ENCODE measurements around the gene KRTAP10-11.
"Not testable (repeated sequence)": the region's sequence is repeated elsewhere in the genome, so short reads cannot be mapped to it uniquely, and the experiment has no call there.

The KRTAP10-11 gene

DNA sequence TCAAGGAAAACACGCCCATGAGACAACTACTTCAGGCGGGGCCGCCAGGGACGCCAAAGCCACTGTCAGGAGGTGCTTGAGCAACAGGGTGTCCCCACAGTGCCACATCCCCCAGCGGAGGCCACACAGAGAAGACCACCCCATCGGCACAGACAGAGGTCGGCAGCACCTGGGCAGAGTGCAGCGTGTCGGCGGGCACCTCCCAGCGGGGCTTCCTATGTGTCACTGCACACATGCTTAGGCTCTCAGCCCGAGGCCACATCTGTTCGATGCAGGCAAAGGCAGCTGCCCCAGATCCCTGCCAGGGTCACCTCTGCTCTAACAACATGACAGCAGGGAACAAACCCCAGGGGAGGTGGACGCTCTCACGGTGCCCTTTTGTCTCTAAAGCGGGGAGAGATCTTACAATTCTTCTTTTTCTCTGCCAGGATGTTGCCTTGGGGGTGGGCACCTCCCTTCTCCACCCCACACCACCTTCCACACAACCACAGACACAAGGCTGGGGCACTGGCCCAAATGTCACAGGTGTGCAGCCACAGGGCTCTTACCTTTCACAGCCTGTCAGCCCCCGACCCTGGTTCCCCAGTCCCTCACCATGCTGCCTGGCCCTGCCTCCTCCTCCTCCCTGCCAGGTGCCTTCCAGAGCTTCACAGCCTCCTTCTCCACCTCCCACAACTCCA is 30.2 kb upstream of the KRTAP10-11 start:
- DNase-seq = no peak

DNA sequence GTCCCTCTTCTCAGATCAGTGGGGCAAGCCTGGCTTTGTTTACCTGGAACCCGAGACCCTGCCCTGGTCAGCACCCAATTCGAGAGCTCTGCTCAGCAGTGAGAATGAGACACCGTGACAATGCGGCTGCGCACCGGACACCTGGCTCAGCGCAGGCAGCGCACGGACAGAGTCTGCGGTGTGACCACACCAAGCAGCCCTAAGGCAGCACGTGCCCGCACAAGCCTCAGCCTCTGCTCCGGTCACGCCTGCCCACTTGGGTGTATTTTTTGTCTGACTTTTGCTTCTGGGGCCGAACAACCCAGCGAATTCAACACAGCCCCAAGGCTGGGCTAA is 29.7 kb upstream of the KRTAP10-11 start:
- no peak for DNase-seq

DNA sequence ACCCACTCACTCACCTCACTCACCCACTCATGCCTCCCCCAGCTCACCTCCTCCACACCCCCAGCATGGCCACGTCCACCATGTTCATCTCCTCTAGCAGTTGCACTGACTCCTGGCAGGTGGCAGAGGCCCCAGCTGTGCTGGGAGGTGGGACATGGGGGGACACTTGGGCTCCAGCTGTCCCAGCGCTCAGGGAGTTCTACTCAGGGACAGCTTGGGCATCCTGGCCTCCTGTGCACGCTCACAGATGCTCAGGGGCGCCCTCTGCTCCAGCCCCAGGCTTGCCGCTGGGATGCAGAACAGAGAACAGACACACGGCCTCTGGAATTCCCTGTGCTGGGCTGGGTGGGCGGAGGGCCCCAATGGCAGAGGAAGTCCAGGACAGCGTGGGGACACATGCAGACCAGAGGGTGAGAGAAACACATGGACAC is 29.1 kb upstream of the KRTAP10-11 start:
- DNase-seq = no peak

DNA sequence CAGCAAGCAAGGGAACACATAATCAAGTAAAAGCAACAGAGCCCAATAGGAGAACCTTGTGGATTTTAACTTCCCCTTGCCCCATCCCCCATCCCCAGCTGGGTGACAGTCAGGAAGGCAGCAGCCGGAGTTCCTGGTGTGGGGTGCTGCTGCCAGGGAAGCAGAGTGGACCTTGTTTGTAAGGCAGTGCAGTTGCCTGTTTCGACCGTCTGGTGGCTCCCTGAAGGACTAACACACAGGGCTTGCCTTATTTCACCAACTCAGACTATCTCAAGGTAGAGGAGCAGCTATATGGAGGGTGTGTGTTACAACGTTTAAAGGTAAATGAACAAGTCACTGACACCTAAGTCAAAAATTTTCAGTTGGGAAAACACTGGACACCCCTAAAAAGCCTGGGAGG is 27.7 kb upstream of the KRTAP10-11 start:
- DNase-seq = no peak

DNA sequence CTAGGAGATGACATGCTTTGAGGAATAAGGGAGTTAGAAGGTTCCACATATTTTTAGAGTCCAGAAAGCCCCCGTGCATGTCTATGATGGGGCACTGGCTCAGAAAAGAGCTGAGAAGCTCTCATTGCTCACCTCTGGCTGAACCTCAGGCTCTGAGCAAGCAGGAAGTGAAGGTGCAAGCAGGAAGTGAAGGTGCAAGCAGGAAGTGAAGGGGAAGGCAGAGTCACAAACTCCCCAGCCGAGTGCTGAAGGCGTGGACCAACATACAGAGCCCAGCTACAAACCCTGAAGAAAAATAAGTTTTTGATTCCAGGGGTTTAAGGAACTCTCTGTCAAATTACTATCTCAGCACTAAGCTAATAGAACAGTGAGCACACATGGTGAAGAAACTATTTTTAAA is 27.3 kb upstream of the KRTAP10-11 start:
- DNase-seq = peak; percentile 51

DNA sequence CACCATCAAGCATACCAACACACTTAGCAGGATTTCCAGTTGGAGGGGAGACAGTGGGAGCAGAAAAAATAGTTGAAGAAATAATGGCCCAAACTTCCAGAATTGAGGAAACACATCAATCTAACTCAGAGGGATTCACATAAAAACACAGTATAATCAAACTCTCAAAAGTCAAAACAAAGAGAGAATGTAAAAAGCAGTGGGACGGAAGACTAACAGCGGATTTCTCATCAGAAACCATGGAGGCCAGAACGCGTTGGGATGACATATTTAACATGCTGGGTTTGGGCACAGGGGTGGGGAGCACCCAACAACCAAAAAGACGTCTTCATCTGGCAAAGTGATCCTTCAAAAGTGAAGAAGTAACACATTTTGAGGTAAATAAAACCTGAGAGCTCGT is 26.3 kb upstream of the KRTAP10-11 start:
- no peak for DNase-seq

DNA sequence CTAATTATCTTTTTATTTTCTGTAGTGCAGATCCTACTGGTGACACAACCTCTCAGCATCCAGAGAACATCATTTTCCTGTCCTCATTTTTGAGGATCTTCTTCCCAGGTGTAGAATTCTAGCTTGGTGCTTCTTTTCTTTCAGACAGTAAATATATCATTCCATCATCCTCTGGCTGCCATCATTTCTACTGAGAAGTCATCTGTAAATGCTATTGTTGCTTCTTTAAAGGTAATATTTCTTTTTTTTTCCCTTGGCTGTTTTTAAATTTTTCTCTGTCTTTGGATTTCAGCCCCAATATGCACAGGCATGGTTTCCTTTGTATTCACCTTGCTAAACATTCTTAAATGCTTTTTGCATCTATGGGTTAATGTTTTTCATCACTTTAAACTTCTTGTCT is 22.6 kb upstream of the KRTAP10-11 start:
- DNase-seq = no peak

DNA sequence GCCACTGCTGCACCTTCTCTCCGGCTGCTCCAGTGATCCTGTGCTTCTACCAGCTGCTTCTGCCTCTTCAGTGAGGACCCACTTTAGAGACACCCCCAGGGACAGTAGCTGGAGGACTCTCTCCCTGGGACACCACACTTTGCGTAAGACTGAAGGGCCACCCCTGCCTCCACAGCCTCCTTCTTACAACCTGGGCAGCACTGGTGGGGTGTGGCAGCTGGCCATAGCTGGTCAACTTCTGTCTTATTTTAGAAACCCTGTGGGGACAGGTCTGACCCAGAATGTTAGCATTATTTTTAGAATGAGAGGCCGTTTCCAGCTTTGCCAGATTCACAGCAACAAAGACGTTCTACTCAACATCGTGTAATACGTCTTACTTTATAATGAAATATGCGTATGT is 20.5 kb upstream of the KRTAP10-11 start:
- no peak for DNase-seq

DNA sequence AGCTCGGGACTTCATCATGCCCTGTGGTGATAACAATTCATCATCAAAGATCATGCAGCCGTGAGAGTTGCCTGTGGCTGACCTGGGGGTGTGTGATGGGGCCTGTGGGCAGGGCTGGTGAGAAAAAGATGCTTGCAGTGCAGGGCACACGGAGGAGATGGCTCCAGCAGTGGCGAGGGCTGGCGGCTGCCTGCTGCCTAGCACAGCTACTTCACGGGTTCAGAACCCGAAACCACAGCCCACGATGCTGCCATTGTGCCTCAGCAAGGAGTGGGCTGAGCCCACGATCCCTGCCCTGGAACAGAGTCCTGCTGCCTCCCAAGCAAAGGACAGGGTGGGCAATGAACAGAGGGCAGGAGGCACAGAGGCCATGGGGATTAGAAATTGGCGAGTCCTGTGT is 20.0 kb upstream of the KRTAP10-11 start:
- DNase-seq = no peak

DNA sequence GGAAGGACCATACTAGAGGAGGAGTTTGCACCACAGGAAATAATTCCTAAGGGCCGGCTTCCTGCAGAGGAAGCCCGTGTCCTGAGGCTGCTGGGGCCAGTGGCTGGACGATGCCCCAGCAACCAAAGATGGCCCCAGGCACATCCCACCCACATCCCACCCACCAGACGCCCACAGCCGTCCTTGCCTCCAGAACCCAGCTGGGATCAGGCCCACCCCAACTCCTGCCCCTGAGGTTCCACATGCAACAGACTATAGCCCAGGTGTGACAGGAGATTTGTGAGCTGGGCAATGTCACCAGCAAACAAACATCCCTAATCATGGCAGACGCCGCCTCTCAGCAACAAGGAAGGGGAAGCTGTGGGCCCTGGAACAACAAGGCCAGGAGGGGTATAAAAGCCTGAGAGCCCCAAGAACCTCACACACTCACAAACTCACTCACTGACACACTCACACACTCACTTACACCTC is 19.5 kb upstream of the KRTAP10-11 start, which contains the start of gene KRTAP10-9:
TSS of gene KRTAP10-9 (plus strand) at position 421 of the 471 bp plus-strand sequence. CDS start 79 bp downstream, outside the sequence.
- DNase-seq = no peak

DNA sequence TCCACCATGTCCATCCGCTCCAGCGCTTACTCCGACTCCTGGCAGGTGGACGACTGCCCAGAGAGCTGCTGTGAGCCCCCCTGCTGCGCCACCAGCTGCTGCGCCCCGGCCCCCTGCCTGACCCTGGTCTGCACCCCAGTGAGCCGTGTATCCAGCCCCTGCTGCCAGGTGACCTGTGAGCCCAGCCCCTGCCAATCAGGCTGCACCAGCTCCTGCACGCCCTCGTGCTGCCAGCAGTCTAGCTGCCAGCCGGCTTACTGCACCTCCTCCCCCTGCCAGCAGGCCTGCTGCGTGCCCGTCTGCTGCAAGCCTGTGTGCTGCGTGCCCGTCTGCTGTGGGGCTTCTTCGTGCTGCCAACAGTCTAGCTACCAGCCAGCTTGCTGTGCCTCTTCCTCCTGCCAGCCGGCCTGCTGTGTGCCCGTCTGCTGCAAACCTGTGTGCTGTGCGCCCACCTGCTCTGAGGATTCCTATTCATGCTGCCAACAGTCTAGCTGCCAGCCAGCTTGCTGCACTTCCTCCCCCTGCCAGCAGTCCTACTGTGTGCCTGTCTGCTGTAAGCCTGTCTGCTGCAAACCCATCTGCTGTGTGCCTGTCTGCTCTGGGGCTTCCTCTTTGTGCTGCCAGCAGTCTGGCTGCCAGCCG is 18.9 kb upstream of the KRTAP10-11 start:
- not testable (repeated sequence) for DNase-seq

DNA sequence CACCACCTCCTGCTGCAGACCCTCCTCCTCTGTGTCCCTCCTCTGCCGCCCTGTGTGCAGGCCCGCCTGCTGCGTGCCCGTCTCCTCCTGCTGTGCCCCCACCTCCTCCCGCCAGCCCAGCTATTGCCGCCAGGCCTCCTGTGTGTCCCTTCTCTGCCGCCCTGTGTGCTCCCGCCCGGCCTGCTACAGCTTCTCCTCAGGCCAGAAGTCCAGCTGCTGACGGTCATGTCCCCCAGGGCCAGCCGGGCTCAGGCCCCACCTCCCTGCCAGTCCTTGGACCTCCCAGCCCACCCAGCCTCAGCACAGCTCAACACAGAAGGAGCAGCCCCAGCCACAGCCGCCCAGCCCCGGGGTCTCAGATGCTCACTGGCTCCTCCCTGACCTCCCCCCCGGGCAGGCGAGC is 18.4 kb upstream of the KRTAP10-11 start:
- not testable (repeated sequence) for DNase-seq

DNA sequence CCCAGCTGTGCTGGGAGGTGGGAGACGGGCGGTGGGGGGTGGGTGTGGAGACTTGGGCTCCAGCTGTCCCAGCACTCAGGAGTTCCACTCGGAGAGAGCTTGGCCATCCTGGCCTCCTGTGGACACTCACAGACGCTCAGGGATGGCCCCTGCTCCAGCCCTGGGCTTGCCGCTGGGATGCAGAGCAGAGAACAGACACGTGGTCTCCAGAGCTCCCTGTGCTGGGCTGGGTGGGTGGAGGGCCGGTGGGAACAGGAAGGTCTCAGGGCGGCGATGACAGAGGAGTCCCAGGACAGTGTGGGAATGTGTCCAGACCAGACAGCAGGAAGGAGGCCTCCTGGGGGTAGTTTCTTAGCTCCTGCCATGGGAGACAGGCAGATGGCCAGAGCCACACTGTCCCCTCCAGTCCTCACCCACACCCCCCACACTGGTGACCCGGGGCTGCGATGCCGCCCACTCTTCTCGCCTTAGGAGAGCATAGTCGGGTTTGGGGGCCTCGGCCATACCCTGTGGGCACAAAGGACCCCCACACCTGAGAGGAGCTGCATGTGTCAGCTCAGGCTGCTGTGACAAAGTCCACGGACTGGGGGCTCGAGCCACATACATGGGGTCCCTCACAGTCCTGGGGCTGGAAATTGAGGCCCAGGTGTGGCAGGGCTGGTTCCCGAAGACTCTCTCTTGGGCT is 17.4 kb upstream of the KRTAP10-11 start:
- DNase-seq = no peak

DNA sequence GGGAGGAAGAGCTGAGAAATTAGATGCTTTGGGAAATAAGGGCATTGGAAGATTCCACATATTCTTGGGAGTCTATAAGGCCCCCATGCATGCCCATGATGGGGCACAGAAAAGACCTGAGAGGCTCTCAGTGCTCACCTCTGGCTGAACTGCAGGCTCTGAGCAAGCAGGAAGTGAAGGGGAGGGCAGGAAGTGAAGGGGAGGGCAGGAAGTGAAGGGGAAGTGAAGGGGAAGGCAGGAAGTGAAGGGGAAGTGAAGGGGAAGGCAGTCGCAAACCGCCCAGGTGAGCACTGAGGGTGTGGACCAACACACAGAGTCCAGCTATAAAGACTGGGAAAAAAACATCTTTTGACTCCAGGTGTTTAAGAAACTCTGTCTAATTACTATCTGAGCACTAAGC is 15.8 kb upstream of the KRTAP10-11 start:
- DNase-seq = no peak

DNA sequence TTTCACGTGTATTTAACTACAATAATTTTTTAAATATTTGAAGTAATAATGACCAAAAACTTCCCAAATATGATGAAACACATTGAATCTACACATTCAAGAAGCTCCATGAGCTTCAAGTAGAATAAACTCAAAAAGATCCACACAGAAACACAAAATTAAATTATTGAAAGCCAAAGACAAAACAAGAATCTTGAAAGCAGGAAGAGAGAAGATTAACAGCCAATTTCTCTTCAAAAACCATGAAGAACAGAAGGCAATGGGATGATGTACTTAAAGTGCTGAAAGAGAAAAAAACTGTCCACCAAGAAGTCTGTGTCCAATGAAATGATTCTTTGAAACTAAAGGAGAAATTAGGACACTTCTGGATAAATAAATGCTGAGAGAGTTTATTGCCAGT is 14.1 kb upstream of the KRTAP10-11 start:
- no peak for DNase-seq

DNA sequence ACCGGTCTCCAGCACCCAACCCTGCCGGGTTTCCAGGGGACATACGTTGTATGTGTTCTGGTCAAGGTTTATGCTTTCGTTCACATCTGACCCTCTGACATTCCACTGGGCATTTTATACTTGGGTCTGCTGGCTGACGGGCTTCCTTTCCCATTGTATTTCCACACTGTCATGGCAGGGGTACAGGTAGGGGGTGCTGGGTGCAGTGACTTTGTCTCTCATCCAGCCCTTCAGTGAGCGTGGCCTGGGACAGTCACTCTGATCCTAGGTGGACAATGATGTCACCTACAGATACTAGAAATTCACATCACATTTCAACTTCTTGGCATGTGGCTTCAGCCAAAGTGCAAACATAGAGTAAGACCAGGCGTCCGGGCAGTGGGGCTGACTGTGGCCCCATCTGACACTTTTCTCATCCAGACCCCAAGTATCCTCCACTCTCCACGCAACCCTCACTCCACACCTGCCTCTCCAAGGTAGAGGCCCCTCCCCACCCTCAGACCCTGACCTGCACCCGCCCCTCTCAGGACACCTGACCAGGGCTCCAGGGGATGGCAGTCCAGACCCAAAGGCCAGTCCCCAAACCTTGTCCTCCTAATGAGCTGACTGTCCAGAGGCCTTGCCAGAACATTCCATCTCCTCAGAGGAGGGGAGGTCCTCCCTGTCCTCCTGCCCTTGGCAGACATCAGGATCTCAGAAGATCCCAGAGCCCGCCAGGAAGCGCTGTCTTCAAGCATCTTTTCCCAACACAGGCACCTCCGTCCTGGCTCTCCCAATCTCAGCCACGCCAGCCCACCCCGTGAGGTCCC is 9.8 kb upstream of the KRTAP10-11 start:
- DNase-seq = no peak

DNA sequence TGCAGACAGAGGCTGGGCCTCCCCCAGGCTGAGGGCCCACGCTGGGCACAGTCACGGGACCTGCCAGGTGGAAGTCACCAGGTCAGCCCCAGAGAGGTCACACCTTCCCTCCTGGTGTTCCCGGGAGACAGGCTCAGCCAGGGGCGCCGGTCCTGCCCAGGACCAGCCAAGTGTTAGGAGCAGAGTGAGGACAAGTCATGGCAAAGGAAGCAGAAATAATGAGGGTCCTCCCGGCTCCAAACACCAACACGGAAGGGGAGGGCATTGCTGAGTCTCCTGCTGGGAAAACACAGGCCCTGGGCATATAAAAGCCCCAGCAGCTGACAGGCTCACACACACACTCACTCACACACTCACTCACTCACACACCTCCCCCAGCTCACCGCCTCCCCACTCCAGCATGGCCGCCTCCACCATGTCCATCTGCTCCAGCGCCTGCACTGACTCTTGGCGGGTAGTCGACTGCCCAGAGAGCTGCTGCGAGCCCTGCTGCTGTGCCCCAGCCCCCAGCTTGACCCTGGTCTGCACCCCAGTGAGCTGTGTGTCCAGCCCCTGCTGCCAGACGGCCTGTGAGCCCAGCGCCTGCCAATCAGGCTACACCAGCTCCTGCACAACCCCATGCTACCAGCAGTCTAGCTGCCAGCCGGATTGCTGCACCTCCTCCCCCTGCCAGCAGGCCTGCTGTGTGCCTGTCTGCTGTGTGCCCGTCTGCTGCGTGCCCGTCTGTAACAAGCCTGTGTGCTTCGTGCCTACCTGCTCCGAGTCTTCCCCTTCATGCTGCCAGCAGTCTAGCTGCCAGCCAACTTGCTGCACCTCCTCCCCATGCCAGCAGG is 9.0 kb upstream of the KRTAP10-11 start, which contains the start of gene KRTAP10-10:
TSS of gene KRTAP10-10 (plus strand) at position 339 of the 833 bp plus-strand sequence. CDS start at position 401, 62 bp downstream.
- no peak for DNase-seq

DNA sequence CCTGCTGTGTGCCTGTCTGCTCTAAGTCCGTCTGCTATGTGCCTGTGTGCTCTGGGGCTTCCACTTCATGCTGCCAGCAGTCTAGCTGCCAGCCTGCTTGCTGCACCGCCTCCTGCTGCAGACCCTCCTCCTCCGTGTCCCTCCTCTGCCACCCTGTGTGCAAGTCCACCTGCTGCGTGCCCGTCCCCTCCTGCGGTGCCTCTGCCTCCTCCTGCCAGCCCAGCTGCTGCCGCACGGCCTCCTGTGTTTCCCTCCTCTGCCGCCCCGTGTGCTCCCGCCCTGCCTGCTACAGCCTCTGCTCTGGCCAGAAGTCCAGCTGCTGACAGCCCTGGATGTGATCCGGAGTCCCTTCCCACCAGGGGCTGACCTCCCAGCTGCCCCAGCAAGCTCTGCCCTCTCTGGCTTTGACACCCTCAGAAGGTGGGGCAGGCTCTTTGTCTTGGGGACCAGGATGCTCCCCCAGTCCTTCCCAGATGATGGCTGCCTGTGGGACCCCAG is 8.3 kb upstream of the KRTAP10-11 start:
- DNase-seq = not testable (repeated sequence)

DNA sequence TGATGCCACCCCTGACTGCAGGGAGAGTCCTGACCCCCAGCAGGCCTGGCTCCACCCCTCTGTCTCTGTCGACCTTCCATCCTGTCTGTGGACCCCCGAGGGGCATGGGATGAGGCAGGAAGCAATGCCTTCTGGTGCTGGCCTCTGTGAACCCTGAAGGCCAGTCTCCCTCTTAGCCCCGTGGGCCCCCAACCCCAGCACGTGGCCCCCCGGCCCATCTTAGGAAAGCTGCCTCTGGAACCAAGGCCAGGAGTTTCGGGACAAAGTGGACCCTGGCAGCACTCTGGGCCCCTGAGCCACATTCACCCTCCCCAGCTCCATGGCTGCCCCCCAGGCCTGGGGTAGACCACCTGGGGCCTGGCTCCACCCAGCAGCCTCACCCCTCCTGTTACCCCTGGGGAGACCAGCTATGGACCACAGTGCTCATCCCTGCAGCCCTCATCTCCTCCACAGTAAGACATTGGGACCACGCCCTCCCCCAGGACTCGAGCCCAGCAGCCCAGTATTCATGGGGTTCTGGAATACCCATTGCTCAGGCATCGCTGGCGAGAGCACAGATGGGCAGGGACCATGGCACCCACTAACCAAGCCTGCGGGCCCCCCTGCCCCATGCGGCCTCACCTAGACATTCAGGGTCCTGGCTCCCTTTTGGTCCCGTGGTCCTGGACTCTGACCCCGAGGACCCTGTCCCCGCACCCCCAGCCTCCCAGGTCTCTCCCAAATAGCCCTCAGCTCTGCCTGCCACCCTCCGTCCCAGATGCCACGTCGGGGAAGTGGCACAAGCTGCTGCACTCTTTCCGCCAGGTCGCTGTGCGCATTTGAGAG is 7.5 kb upstream of the KRTAP10-11 start:
- DNase-seq = not testable (repeated sequence)

DNA sequence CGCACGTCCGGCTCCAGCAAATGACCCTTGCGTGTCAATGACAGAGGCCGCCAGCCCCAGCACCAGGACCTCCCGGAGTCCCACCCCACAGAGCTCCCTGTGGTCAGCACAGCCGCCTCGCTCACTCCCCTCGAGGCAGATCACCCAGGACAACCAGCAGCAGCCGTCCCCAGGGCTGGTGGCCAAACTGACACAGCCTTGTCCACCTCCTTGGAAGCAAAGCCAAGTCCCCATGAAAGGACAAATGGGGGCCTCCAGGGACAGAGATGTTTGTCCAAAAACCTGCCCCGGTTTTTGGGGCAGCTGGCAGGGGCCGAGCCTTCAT is 6.9 kb upstream of the KRTAP10-11 start:
- no peak for DNase-seq

DNA sequence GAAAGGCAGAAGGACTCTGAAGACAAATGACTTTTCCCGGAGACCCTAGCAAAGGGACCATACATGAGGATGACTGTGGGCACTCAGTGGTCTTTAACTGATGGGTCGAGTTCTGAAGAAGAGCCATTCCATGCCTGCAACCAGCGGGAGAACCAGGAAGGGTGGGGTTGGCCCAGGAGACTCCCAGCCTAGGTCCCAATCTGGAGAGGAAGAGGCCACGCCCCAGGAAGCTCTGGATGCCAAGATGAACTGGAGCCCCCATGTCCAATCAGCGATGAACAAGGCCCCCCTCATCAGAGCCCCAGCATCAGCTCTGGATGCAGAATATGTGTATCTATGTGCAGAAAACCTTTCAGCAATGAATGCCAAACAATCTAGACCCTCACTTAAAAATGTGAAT is 5.5 kb upstream of the KRTAP10-11 start:
- no peak for DNase-seq

All from activated CD4-positive, alpha-beta T cell treated with anti-CD3 and anti-CD28 coated beads, Interleukin-2, amount 50 U/mL, for 1 hour (primary cell).